ENCODE results near the gene GPR137. TPM values are rescaled to one million over a fixed set of nuclear protein-coding genes. Genes with fewer than 3 reads are reported as not detected.

Gene GPR137
- polyA plus RNA-seq, 2 of the 4 experiments (the other 2 are of a cell fraction), result 11.0 to 37.4 TPM

DNA sequence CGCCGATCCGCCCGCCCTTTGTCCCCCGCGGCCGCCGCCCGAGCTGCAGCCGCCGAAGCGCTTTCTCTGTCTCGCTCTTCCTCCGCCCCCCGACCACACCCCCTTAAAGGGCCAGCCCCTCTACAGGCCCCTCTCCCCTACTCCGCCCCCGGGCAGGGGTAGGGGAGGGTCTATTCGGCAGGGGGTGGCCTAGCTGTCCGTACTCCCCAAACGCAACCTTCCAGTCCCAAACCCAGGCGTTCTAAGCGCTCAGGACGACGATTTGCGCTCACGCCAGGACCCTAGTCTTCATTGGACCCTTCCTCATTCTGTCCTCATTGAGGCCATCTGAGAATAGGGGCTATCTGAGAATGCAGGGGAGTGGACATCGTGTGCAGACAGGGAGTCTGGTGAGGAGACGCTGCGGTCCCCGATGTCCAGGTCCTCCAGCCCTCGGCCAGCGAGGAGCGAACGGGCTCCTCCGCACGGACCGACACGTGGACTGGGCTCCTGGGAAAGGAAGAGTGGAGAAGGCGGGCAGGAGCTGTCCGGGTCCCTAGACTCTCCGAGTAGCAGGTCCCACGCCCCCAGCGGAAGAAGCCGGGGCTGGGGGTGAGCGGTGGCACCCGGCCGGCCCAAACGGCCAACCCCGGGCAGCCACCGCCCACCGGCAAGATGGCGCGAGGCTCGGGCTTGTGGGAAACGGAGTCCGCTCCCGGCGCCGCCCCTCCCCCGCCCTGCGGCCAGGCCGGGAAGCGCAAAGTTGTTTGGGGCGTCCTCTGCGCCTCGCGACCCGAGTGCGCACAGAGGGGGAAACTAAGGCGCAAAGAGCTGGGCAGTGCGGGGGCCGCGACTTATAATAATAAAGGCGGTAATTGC lies 38.5 kb upstream of the GPR137 start, which contains the start of gene PPP1R14B:
TSS of gene PPP1R14B (minus strand) at position 73 of the 858 bp plus-strand sequence. CDS start 270 bp downstream, outside the sequence.
- no peak for FAIRE-seq
- DNase-seq (ENCODE audit: low read depth in 1 of 2, low spot score in 1 of 2), result peak; percentile 84 to 89
- peak within 1 kb of the TSS; percentile 100 for H3K4me2 ChIP-seq
- peak; percentile 40 to 73 for ATAC-seq
- no peaks in the 10 kb centered on the region for H3K9me3 ChIP-seq
- H3K27ac ChIP-seq, result peak within 1 kb of the TSS; percentile 99 to 100
- ChIA-PET CTCF (interaction anchor here (1.2 to 12.2 kb wide), 7 partner anchors 9 to 108 kb away, joined by 3 to 220 read pairs (median 4); partner anchors contain the start of genes BAD, CATSPERZ and ESRRA), POLR2A (interaction anchor here (0.6 to 6.0 kb wide), 8 partner anchors 9 to 1395 kb away, joined by 3 to 53 read pairs (median 4); partner anchors contain the start of genes ESRRA, NUDT22, STIP1 and TRPT1)
- peak within 1 kb of the TSS; percentile 84 for H3K4me3 ChIP-seq
- TF ChIP-seq JUN (IDR thresholded peaks at IDR 0.05), result 0 out of 5 replicates have a peak, but pooled peaks of 1 of the 2 experiments have one; percentile 6
- TF ChIP-seq CHD2 (IDR thresholded peaks at IDR 0.05; ENCODE audit: low read length, partially characterized antibody), result peak; percentile 49
- TF ChIP-seq MYC (IDR thresholded peaks at IDR 0.05; ENCODE audit: borderline replicate concordance, low read length), result peak; percentile 51; the same call in 1 of the 2 replicates
- TF ChIP-seq, protein P1, sequence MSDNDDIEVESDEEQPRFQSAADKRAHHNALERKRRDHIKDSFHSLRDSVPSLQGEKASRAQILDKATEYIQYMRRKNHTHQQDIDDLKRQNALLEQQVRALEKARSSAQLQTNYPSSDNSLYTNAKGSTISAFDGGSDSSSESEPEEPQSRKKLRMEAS (IDR thresholded peaks at IDR 0.05), result peak; percentile 91
- TF ChIP-seq POLR2AphosphoS2 (conservative IDR thresholded peaks at IDR 0.05; ENCODE audit: low read length), result peak; percentile 75; the same call in 1 of the 2 replicates
- TF ChIP-seq MAZ (IDR thresholded peaks at IDR 0.05; ENCODE audit: borderline replicate concordance, low read depth, low read length), result peak; percentile 79; the same call in 1 of the 2 replicates
- TF ChIP-seq RFX5 (IDR thresholded peaks at IDR 0.05), result no peak
- TF ChIP-seq NFE2L2 (conservative IDR thresholded peaks at IDR 0.05; ENCODE audit: low read length), result no peak
- peak; percentile 14; the same call in 1 of the 2 replicates for TF ChIP-seq POLR2A (IDR thresholded peaks at IDR 0.05; ENCODE audit: low read length)
- H3K4me1 ChIP-seq, result peaks cover 45% of the 10 kb centered on the region
- 1% methylated on average over 26 of the region's 74 CpGs for WGBS (ENCODE audit: missing lambda C conversion rate)

DNA sequence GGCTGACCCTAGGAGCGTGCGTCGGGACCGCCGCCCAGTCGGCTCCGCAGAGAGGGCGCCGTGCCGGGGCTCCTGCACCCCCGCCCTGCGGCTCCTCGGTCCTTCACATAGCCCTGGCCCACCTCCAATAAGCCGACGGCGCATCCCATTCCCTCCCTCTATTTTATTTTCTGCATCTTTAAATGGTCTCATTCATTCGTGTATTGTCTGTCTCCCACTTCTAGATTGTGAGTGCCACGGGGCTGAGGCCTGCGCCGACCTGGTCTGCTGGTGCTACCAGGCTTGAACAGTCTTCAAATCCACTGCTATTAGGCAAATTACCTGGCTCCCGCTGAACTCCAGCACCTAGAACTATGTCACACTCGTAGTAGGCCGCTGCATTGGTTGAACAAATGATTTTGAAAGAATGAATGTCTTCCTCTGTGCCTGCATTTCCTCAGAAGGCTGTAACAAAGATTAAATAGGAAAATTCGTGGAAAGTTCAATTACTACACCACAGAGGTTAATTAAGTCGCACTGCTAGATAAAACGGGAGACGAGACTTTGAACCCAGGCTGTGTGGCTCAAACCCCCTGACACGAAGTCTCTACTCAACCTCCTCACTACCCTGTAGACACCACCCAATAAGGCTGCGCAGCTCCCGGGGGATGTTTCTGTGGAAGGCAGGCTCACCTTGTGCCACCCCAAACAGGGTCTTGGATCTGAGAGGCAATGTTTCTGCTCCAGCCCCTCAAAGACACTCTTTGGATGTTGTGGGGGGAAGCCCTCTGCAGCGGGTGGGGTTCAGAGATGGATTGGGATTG lies 37.7 kb upstream of the GPR137 start:
- TF ChIP-seq PHF8 (IDR thresholded peaks at IDR 0.05; ENCODE audit: borderline replicate concordance, low read depth), result no peak
- no peak for TF ChIP-seq BHLHE40 (IDR thresholded peaks at IDR 0.05; ENCODE audit: low read depth, low read length)
- no peak for TF ChIP-seq CEBPB (IDR thresholded peaks at IDR 0.05)
- TF ChIP-seq REST (IDR thresholded peaks at IDR 0.05), result no peak
- TF ChIP-seq ZC3H11A (IDR thresholded peaks at IDR 0.05), result no peak
- TF ChIP-seq HES2 (IDR thresholded peaks at IDR 0.05), result no peak
- no peak for TF ChIP-seq GATA3 (IDR thresholded peaks at IDR 0.05; ENCODE audit: borderline replicate concordance)
- TF ChIP-seq HOXB13 (CRISPR knock-in tag; IDR thresholded peaks at IDR 0.05; ENCODE audit: low read depth), result no peak
- TF ChIP-seq FOXS1 (CRISPR knock-in tag; IDR thresholded peaks at IDR 0.05), result no peak
- TF ChIP-seq EHF (CRISPR knock-in tag; IDR thresholded peaks at IDR 0.05), result no peak
- TF ChIP-seq RFX5 (IDR thresholded peaks at IDR 0.05), result no peak
- DNase-seq (ENCODE audit: low read depth in 1 of 2, low spot score in 1 of 2), result no peak
- ChIA-PET POLR2A (interaction anchor here (0.6 to 6.0 kb wide), 5 partner anchors 9 to 62 kb away, joined by 3 to 53 read pairs (median 5); partner anchors contain the start of genes NUDT22, STIP1 and TRPT1), CTCF (interaction anchor here (1.4 to 12.2 kb wide), 5 partner anchors 8 to 107 kb away, joined by 4 to 220 read pairs (median 12); partner anchors contain the start of genes CATSPERZ and ESRRA)
- Histone ChIP-seq H3K9me3 (no peaks in the 10 kb centered on the region), H3K4me2 (peak overlapping the region; percentile 100), H3K27ac (peak overlapping the region; percentile 99 to 100), H3K4me3 (peak overlapping the region; percentile 84), H3K4me1 (peaks cover 44% of the 10 kb centered on the region)
- FAIRE-seq, result no peak
- ATAC-seq, result no peak
- WGBS (ENCODE audit: missing lambda C conversion rate), result 56% methylated on average over 29 of the region's 31 CpGs

Data from A549 (cell line).